ENCODE data around the gene LRRC59. TPM values are rescaled to one million over a fixed set of nuclear protein-coding genes. Genes with fewer than 3 reads are reported as not detected.

LRRC59 gene
- total and polyA plus RNA-seq, 2 of the 8 experiments (the other 6 are each of a cell fraction or from before 2014, with no cell fraction given): 48.3 to 117 TPM

DNA sequence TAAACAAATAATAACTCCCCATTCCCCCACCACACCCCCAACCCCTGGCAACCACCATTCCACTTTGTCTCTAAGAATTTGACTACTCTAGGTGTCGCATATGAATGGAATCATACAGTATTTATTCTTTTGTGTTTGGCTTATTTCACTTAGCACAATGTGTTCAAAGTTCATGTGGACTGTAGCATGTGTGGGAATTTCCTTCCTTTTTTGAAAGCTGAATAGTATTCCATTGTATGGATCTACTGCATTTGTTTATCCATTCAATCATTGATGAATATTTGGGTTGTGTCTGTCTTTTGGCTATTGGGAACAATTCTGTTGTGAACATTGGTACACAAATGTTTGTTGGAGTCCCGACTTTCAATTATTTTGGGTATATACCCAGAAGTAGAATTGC lies 25.4 kb upstream of the LRRC59 start:
- H3K79me2 ChIP-seq (ENCODE audit: control insufficient read depth in 1 of 2, insufficient read depth in 2 of 2, low read length in 2 of 2): no peaks in the 10 kb centered on the region
- no peak overlapping the region for H2BK5ac ChIP-seq (ENCODE audit: low read depth, low read length)
- H3K23ac ChIP-seq (ENCODE audit: insufficient read length): no peak overlapping the region
- H3K9ac ChIP-seq (replicated peaks in 1 of 4; ENCODE audit: extremely low read depth in 1 of 4, low read depth in 3 of 4, low read length in 3 of 4): no peak overlapping the region
- no peak overlapping the region for H4K5ac ChIP-seq (ENCODE audit: insufficient read length, low read depth, low read length)
- H2AK5ac ChIP-seq (ENCODE audit: low read depth, low read length): no peak overlapping the region
- H4K20me1 ChIP-seq (replicated peaks in 1 of 2; ENCODE audit: control insufficient read depth in 1 of 2, insufficient read depth in 2 of 2, low read length in 2 of 2): no peaks in the 10 kb centered on the region
- CTCF ChIA-PET (ENCODE audit: partially characterized antibody): interaction anchor here (0.9 to 2.2 kb wide), 3 partner anchors 25 to 419 kb away, joined by 3 to 14 read pairs (median 3); partner anchors contain the start of gene LRRC59
- H3K4me3 ChIP-seq (ENCODE audit: extremely low read depth in 1 of 4, insufficient read depth in 2 of 4, low read depth in 3 of 4, low read length in 4 of 4): no peak overlapping the region
- no peak overlapping the region for H4K8ac ChIP-seq (ENCODE audit: extremely low read depth, insufficient read depth, low read length)
- H3K36me3 ChIP-seq (ENCODE audit: control insufficient read depth in 2 of 4, insufficient read depth in 4 of 4, low read length in 3 of 4): no peaks in the 10 kb centered on the region
- H4K91ac ChIP-seq (replicated peaks; ENCODE audit: insufficient read length, low read length): no peak overlapping the region
- H3K23me2 ChIP-seq (ENCODE audit: low read depth, low read length): peaks cover 11% of the 10 kb centered on the region; the same call in 1 of the 2 replicates
- POLR2A ChIA-PET (ENCODE audit: partially characterized antibody): no interaction called here
- no peak overlapping the region for H3K14ac ChIP-seq (ENCODE audit: insufficient read length)
- H2BK120ac ChIP-seq (replicated peaks; ENCODE audit: low read depth, low read length): no peak overlapping the region
- H3K9me3 ChIP-seq (ENCODE audit: insufficient read depth in 2 of 2, low read depth in 1 of 2, low read length in 1 of 2): peaks cover 3% of the 10 kb centered on the region in 2 experiments; a peak in 1 of 4 replicates
- H3K79me1 ChIP-seq (ENCODE audit: low read depth, low read length): no peaks in the 10 kb centered on the region
- H2BK20ac ChIP-seq (ENCODE audit: low read length): no peak overlapping the region
- WGBS, 2 experiments (ENCODE audit: extremely low coverage in 1 of 2, insufficient coverage in 1 of 2, insufficient read length in 1 of 2, insufficient replicate concordance in 2 of 2, low coverage in 1 of 2, low lambda C conversion rate in 2 of 2, missing lambda C conversion rate in 1 of 2): 86% methylated on average over 2 of the region's 2 CpGs; no CpG with 5 or more reads in 1 of the 2 experiments
- H2BK15ac ChIP-seq (ENCODE audit: low read length): no peak overlapping the region
- H3K4ac ChIP-seq (replicated peaks; ENCODE audit: insufficient read length, low read depth, low read length): no peak overlapping the region
- no peak overlapping the region for H2BK12ac ChIP-seq (ENCODE audit: low read depth, low read length)
- H3K4me1 ChIP-seq (replicated peaks in 1 of 4; ENCODE audit: control insufficient read depth in 3 of 4, insufficient read depth in 4 of 4, low read length in 3 of 4): peaks cover 6 to 13% (median 10%) of the 10 kb centered on the region in 4 experiments
- DNase-seq (ENCODE audit: low read depth in 1 of 2, low spot score in 2 of 2) (no peak), FAIRE-seq (no peak)
- no peak overlapping the region for H3K56ac ChIP-seq (replicated peaks; ENCODE audit: insufficient read length, low read depth, low read length)
- H3K4me2 ChIP-seq (ENCODE audit: insufficient read depth in 1 of 2, low read depth in 2 of 2, low read length in 2 of 2): no peak overlapping the region
- no peak overlapping the region for H2AFZ ChIP-seq (ENCODE audit: low read length)
- H3K18ac ChIP-seq (ENCODE audit: extremely low read depth, low read length): no peak overlapping the region
- no peak overlapping the region for H3K27ac ChIP-seq (ENCODE audit: low read depth, low read length)
- peaks cover 0 to 2% (median 0%) of the 10 kb centered on the region in 4 experiments; a peak in 3 of 7 replicates for H3K27me3 ChIP-seq (replicated peaks in 1 of 4; ENCODE audit: control insufficient read depth in 3 of 4, extremely low read depth in 1 of 4, insufficient read depth in 3 of 4, low read length in 3 of 4)
- TF ChIP-seq KDM5A (IDR thresholded peaks at IDR 0.05; ENCODE audit: low read length): no peak
- TF ChIP-seq, protein P1, sequence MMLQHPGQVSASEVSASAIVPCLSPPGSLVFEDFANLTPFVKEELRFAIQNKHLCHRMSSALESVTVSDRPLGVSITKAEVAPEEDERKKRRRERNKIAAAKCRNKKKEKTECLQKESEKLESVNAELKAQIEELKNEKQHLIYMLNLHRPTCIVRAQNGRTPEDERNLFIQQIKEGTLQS (IDR thresholded peaks at IDR 0.05; ENCODE audit: insufficient read depth, low read depth, low read length): no peak
- no peak for TF ChIP-seq EGR1 (IDR thresholded peaks at IDR 0.05; ENCODE audit: borderline replicate concordance, low read depth, low read length)
- no peak for TF ChIP-seq RNF2 (IDR thresholded peaks at IDR 0.05; ENCODE audit: borderline replicate concordance, low read depth, low read length, missing control alignments, poor library complexity, severe bottlenecking)
- no peak for TF ChIP-seq YY1 (IDR thresholded peaks at IDR 0.05; ENCODE audit: low read depth, low read length)
- no peak for TF ChIP-seq KDM4A (IDR thresholded peaks at IDR 0.05; ENCODE audit: low read depth, low read length, severe bottlenecking)
- no peak for TF ChIP-seq NANOG (IDR thresholded peaks at IDR 0.05; ENCODE audit: insufficient read depth, low read depth, low read length, poor library complexity, severe bottlenecking)
- no peak for TF ChIP-seq TEAD4 (IDR thresholded peaks at IDR 0.05; ENCODE audit: low read depth, low read length)
- TF ChIP-seq SIRT6 (IDR thresholded peaks at IDR 0.05; ENCODE audit: low read length): no peak
- TF ChIP-seq SP2 (IDR thresholded peaks at IDR 0.05; ENCODE audit: low read length): no peak
- no peak for TF ChIP-seq SP4 (IDR thresholded peaks at IDR 0.05; ENCODE audit: low read length)
- TF ChIP-seq, protein P2, sequence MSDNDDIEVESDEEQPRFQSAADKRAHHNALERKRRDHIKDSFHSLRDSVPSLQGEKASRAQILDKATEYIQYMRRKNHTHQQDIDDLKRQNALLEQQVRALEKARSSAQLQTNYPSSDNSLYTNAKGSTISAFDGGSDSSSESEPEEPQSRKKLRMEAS (IDR thresholded peaks at IDR 0.05): no peak
- TF ChIP-seq FOSL1 (IDR thresholded peaks at IDR 0.05; ENCODE audit: insufficient read depth, low read depth, low read length): no peak
- TF ChIP-seq SRF (IDR thresholded peaks at IDR 0.05; ENCODE audit: low read depth, low read length): no peak
